HG02588 (cell line): Measurements from ENCODE around the gene NFIL3.

ENCODE experiments used
- ATAC-seq: cut with Tn5 transposase; IDR thresholded peaks from one replicate; pipeline ENCODE4 v1.9.1; 2021; ENCODE audit warnings: mild to moderate bottlenecking, moderate library complexity; ENCODE audit not compliant: unreplicated experiment

NFIL3 gene

DNA sequence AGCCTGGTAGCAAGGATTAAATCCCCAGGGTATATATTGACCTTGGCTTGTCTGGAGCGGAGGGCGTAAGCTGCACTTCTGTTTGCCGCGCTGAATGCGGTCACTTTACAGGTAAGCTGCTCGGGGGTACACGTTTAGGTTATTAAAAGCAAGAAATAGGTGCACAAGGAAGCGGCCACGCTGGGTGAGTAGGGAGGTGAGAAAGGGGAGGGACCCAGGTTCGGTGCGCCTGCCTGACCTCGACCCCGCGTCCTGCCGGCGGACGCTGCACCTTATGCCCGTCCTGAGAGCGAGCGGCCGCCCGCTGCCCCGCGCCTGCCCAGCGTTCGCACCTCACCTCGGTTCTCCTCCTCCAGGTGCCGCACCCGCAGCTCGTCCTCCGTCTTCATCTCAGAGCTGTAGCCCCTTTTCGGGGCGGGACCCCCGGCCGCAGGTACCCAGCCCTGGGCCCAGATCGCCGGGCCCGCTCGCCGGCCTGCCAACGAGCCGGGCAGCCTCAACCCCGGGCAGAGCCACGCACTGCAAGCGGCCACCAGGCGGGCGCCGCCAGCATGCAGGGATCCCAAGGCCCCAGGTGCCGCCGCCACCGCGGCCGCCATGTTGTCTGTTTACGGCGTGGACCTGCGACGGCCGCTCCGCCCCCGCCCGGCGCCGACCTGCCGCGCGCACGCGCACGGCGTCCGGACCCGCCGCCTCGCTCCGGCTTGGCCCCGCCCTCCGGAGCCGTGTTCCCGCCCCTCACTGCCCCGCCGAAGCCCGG lies 62.2 kb downstream of the NFIL3 start, which contains the start of gene AUH:
TSS of gene AUH (minus strand) at position 628 of the 760 bp plus-strand sequence. CDS start at position 599, 29 bp downstream.
- ATAC-seq, result peak; percentile 88

DNA sequence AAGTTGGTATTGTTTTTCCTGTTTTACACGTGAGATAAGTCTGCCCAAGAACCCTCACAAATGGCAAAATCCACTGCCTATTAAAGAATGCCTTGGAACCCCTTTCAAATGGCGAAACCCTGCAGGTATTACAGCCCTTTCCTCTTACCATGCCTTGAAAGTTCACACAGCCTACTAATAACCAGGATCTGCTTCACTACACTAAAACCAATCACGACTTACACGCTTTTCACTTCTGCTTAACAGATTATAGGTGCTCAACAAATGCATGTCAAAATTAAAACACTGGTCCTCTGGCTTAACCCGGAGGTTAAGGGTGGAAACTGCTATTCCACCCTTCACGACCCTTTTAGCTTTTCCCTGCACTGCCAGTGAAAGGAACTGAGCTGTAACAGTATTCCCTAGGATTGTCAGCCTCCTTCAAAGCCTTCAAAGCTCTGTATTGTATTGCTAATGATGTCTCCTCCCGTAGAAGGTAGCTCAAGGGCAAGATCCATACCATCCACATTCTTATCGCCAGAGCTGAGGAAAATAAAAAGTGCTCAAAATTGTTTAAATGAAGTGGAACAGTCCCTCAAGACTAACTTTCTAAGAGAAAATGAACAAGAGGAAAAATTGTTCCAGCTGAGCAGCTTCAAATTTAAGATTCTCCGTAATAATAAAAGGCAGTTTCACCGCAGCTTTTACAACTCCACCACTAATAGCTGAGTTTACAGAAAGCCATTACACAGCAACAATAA lies 62.9 kb downstream of the NFIL3 start:
- ATAC-seq, result no peak

DNA sequence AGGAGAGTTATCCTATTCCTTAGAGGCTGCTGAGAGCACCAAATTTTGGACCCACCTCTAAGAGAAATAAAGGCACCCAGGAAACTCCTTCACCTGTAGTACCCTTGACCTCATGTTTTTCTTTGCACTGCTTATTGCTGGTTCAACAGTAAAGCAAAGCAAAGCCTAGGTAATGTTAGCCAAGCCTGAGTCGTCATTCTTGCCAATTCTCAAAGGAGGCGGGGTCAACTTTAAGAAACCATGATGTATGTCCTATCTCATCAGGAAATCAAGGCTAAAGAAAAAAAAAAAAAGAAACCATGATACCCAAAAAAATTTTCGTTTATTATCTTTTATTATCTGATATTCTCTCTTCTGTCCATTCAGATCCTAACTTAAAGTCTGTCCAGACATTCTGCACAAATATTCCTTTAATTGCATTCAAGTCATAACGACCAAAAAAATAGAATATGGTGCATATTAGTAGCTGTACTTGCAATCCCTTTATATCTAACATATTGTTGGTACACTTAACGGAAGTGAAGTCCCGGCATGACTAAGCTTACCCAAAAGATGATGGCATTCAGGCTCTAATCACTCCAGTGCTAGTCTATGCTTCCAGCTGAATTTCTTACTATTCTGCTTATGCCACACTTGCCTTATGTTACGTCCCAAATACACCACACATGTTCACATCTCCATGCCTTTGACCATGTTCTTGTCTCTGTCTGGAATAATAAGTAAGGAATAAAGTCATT lies 63.7 kb downstream of the NFIL3 start:
- no peak for ATAC-seq

DNA sequence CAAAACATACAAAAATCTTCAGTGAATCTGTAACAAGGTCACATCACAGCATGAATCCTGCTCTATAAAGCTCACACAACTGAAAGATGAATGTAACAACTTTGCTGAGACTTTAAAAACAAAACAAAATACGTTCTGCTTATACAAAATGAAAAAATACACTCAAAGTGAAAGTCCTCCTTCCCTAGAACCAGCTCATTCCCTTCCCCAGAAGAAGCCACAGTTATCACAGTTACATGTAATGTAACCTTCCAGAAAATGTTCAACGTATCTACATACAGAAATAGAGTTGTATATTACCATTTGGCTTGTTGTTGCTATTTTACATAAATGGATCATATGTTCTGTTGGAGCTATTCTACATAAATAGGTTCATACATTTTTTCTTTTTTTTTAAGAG lies 64.5 kb downstream of the NFIL3 start:
- ATAC-seq, result no peak
